ENCODE data around the gene TMEM200B. TPM values are rescaled to one million over a fixed set of nuclear protein-coding genes. Genes with fewer than 3 reads are reported as not detected.

TMEM200B gene
- total and polyA plus RNA-seq, 2 of the 4 experiments (the other 2 are of a cell fraction): 4.8 to 6.2 TPM

GRCh38 chr1:29129916-29130315 is 6.2 kb upstream of the TMEM200B start:
- no peak overlapping the region for H4K8ac ChIP-seq (ENCODE audit: low read depth in 2 of 2, low read length in 2 of 2)

More at GRCh38 chr1:29129916-29130315, 6.2 kb upstream of the TMEM200B start:
- Histone ChIP-seq H3K18ac (ENCODE audit: low read depth, low read length) (no peak overlapping the region), H4K20me1 (ENCODE audit: insufficient read depth, low read length) (no peaks in the 10 kb centered on the region), H3K36me3 (ENCODE audit: control insufficient read depth, insufficient read depth, low read length) (no peaks in the 10 kb centered on the region), H3K56ac (ENCODE audit: extremely low read depth, insufficient read depth, low read length) (no peak overlapping the region), H2AK5ac (ENCODE audit: low read depth, low read length) (no peak overlapping the region), H3K4ac (ENCODE audit: low read depth, low read length) (no peak overlapping the region), H3K4me1 (ENCODE audit: control insufficient read depth, insufficient read depth, low read length) (peaks cover 4% of the 10 kb centered on the region; the same call in 1 of the 2 replicates), H3K4me2 (ENCODE audit: low read depth, low read length) (no peak overlapping the region), H3K27me3 (ENCODE audit: control insufficient read depth, insufficient read depth, low read length) (no peaks in the 10 kb centered on the region), H2AK9ac (replicated peaks; ENCODE audit: low read depth, low read length, poor library complexity) (no peak overlapping the region), H3K4me3 (ENCODE audit: insufficient read depth, low read depth, low read length) (no peak overlapping the region), H4K91ac (ENCODE audit: insufficient read depth, low read depth, low read length) (no peak overlapping the region), H3K9ac (ENCODE audit: low read depth, low read length) (no peak overlapping the region), H2BK5ac (ENCODE audit: low read depth, low read length, poor library complexity, severe bottlenecking) (no peak overlapping the region), H3K79me1 (ENCODE audit: low read depth in 1 of 2, low read length in 2 of 2) (no peaks in the 10 kb centered on the region), H2BK120ac (ENCODE audit: low read depth, low read length) (no peak overlapping the region), H3K9me1 (ENCODE audit: insufficient read depth, low read length) (no peaks in the 10 kb centered on the region), H2AFZ (replicated peaks; ENCODE audit: low read length, poor library complexity) (no peak overlapping the region), H4K5ac (ENCODE audit: low read depth, low read length) (no peak overlapping the region), H3K14ac (replicated peaks; ENCODE audit: low read depth, low read length) (no peak overlapping the region), H3K27ac (ENCODE audit: insufficient read depth, low read length) (no peak overlapping the region), H2BK20ac (ENCODE audit: low read depth, low read length) (no peak overlapping the region), H2BK15ac (ENCODE audit: low read depth, low read length) (no peak overlapping the region), H3K23ac (ENCODE audit: low read depth, low read length) (no peak overlapping the region), H3K9me3 (ENCODE audit: control insufficient read depth, insufficient read depth, low read length) (no peaks in the 10 kb centered on the region)
- TF ChIP-seq CHD1 (IDR thresholded peaks at IDR 0.05; ENCODE audit: low read depth, low read length): no peak
- BruUV-seq (replicated peaks): no TSS peak
- CTCF ChIA-PET: no interaction called here
- no peak for ATAC-seq (ENCODE audit: low read depth)
- in situ Hi-C loops (cut with MboI; ENCODE audit: low sequenced_read_pairs): no loop called here
- dilution Hi-C loops (cut with HindIII; ENCODE audit: low sequenced_read_pairs, unreplicated experiment): no loop called here
- intact Hi-C loops (cut with micrococcal nuclease): no loop called here
- POLR2A ChIA-PET (ENCODE audit: unreplicated experiment): no interaction called here
- WGBS, 2 experiments (ENCODE audit: extremely low coverage in 2 of 2, insufficient read length in 1 of 2): 77% methylated on average over 4 of the region's 5 CpGs; no CpG with 5 or more reads in 1 of the 2 experiments
- no peak for DNase-seq

All from IMR-90 (cell line).